G401 (cell line): ENCODE measurements around the gene GARNL3. TPM values are rescaled to one million over a fixed set of nuclear protein-coding genes. Genes with fewer than 3 reads are reported as not detected.

Source experiments
- DNase-seq: peaks from one replicate; pipeline ENCODE4 v3.0.0-alpha.2; 2015; ENCODE audit warnings: low spot score
- in situ Hi-C: cut with HindIII; loops from 2 replicates; pipeline ENCODE4 v1.10.0; 2016; ENCODE audit warnings: low sequenced_read_pairs, mixed read lengths
- total RNA-seq: library from RNA; depleted of rRNA; stranded (reverse); fragments of >200 nt; shearing (Covaris generic); gene quantifications from 2 replicates; pipeline ENCODE4 v1.2.3, GENCODE V29; 2014

The GARNL3 gene
- total RNA-seq, 1 experiment from 2014 or later, result 14.3 TPM

- in situ Hi-C loops, result no loop called here
- no peak for DNase-seq
Observed at GRCh38 chr9:127362829-127363228, 98.3 kb downstream of the GARNL3 start.

- no peak for DNase-seq
- in situ Hi-C loops, result no loop called here
Observed at GRCh38 chr9:127365461-127365860, 100.9 kb downstream of the GARNL3 start.

DNA sequence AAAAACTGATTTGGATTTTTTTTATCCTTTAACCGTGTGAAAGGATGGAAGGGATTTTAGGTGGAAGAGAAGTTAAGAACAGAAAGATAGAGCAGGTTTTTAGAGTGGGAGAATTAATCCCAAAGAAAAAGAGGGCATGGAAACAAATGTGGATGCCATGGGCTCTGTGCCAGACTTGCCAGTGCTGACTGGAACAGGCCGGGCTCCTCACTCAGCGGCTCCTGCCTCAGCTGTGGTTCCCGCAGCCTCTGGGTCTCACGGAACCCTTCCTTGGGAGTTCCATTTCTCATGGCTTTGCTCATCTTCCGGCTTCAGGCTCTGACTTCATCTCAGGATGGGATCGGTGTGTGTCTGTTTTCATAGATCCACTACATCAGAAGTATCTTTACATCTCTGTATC lies 102.0 kb downstream of the GARNL3 start:
- DNase-seq, result peak; percentile 71

GRCh38 chr9:127368852-127369402 lies 104.4 kb downstream of the GARNL3 start:
- in situ Hi-C loops, result no loop called here
- peak; percentile 11 for DNase-seq

More for the DNA sequence above, 102.0 kb downstream of the GARNL3 start:
- in situ Hi-C loops, result no loop called here

DNA sequence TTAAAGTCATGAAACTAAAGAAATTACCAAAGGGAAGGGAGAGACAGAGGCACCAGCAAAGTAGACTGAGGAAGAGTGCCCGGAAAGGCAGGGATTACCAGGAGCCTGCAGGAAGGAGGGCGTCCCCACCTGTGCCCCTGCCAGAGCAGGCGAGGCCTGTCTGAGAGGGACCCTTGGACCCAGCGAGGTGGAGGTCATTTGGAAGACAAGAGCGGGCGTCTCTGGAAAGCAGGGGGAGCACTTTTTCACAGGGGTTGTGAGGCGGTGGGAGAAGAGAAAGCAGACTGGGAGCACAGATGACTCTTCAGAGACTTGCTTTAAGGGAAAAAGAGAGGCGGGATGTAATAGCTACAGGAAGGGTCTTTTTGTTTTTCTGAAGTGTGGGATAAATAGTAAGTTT lies 104.9 kb downstream of the GARNL3 start:
- in situ Hi-C loops, result no loop called here
- DNase-seq, result no peak

GRCh38 chr9:127370147-127370579 lies 105.6 kb downstream of the GARNL3 start:
- peak; percentile 72 for DNase-seq
- in situ Hi-C loops, result no loop called here

DNA sequence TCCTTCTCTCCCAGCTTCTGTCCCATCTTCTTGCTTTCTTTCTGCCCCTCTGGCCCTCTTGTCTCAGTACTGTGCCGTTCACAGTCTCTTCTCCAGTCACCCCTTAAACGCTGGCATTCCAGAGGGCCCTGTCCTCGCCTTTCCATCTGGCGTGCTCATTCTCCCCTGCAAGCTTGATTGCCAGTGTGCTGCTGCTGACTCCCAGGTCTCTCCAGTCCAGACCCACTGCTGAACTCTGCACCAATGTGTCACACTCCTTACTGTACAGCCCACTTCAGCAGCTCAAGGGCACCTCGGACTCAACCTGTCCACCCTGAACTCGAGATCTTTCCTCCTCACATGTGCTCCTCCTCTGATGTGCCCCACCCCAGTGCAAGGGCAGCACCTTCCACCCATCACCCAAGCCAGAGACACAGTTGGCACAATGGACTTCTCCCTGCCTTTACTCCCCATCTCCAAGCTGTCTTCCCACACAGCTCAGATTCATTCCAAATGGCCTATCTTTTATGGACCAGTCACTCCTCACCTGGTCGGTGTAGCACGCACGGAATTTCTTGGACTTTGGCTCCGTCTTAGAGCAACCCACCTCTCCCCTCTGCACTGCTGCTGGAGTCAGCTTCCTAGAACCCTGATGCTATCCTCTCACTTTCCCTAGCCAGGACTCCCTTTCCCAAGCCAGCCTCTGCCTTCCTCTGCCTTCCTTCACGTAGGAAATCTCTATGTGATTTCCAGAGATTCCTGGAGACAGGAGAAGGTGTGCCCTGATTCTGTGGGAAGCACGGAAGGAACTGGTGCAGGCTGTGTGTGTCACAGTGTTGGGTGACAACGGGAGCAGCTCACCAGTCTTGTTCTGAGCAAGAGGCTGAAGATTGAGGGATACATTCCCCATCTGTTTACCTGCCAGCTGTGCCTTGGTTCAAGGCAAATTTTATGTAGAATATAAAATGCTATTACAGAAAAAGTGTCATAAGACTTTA lies 106.4 kb downstream of the GARNL3 start:
- peak; percentile 67 for DNase-seq
- in situ Hi-C loops, result no loop called here

- DNase-seq, result no peak
- in situ Hi-C loops, result no loop called here
Observed at GRCh38 chr9:127380479-127380878, 115.9 kb downstream of the GARNL3 start.

- DNase-seq, result no peak
- in situ Hi-C loops, result no loop called here
Observed at GRCh38 chr9:127382541-127382940, 118.0 kb downstream of the GARNL3 start.

DNA sequence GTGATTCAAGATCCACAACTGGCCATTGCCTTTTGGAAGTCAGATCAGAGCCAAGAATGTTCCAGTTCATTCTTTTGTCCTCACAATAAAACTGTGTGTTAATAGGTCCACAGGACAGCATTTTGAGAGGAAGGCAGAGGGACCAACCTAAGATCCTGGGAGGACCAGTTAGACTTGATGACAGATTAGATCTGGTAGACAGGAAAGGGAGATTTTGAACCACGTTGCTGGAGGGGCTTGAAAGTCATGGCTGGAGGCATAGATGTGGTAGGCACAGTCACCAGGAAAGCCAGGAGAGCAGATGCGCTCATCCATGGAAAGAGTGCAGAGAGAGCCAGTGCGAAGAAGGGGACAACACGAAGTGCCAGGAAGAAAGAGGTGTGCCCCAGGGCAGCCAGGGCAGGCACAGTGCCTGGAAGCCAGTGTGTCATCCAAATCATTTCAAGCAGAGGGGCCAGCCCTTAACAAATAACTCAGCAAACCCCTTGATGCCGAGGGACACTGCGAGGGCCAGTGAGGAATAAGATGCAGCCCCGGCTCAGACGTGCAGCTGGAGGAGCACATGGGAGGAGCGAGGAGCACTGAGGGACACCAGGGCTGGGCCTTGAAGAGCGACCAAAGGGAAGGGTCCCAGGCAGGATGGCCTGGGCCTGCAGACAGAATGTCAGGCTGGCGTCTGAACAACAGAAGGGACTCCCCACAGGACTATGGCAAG lies 119.6 kb downstream of the GARNL3 start:
- in situ Hi-C loops, result no loop called here
- DNase-seq, result no peak

- in situ Hi-C loops, result no loop called here
- DNase-seq, result no peak
Observed at GRCh38 chr9:127384901-127385300, 120.3 kb downstream of the GARNL3 start.

- no peak for DNase-seq
- in situ Hi-C loops, result no loop called here
Observed at GRCh38 chr9:127386249-127386648, 121.7 kb downstream of the GARNL3 start.

GRCh38 chr9:127386981-127387380 lies 122.4 kb downstream of the GARNL3 start:
- in situ Hi-C loops, result no loop called here
- no peak for DNase-seq

GRCh38 chr9:127388037-127388855 lies 123.7 kb downstream of the GARNL3 start:
- no peak for DNase-seq
- in situ Hi-C loops, result no loop called here

DNA sequence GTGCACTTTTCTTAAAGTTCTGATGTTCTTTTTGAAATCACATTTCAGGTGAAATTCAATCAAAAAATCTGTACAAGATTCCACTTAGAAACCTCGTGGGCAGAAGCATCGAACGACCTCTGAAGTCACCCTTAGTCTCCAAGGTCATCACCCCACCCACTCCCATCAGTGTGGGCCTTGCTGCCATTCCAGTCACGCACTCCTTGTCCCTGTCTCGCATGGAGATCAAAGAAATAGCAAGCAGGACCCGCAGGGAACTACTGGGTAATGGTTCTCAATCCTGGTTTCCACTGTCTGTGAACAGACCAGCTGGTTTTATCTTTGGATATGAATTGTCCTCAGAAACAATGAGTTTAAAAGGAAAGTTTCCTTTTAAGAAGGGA lies 124.3 kb downstream of the GARNL3 start:
- DNase-seq, result no peak
- in situ Hi-C loops, result no loop called here

DNA sequence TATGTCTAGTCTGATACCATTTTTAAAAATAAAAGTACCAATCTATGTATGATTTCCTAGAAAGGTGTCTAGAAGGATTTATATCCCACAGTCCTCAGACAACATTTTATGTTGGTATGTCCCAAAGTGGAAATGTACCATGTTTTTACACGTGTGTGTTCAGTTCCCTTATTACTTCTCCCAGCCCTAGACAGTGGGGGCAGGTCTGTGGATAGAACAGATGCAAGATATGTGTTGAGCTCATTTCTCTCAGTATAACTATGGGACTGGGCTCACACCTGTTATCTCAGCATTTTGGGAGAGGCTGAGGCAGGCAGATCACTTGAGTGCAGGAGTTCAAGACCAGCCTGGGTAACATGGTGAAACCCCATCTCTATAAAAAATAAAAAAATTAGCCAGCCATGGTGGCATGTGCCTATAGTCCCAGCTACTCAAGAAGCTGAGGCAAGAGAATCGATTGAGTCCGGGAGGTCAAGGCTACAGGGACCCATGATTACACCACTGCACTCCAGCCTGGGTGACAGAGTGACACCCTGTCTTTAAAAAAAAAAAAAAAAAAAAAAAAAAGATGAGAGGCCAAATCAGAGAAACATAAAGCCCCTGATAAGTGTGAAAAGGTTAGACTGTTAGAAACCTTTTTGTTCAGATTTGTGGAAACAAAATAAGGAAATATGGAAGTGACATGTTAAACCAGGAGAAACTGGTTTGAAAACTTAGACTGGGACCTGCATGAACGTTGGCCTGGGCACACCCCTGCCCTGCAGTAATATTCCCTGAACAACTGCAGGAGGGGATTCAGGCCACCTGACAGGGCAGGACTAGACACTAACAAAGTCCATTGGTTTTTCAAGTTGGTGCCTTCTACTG lies 125.0 kb downstream of the GARNL3 start:
- in situ Hi-C loops, result no loop called here
- no peak for DNase-seq

- in situ Hi-C loops, result no loop called here
- DNase-seq, result no peak
Observed at GRCh38 chr9:127390248-127390545, 125.6 kb downstream of the GARNL3 start.

GRCh38 chr9:127390563-127390962 lies 126.0 kb downstream of the GARNL3 start:
- in situ Hi-C loops, result no loop called here
- no peak for DNase-seq
